H1 (cell line): ENCODE results near the gene AMN1. TPM values are rescaled to one million over a fixed set of nuclear protein-coding genes. Genes with fewer than 3 reads are reported as not detected.

Source experiments
- CTCF ChIA-PET: fragments of 300-600 bp; sonication (Branson Sonifier 250); formaldehyde crosslinking; loops from one replicate; lab custom pipeline; 2021; ENCODE audit not compliant: partially characterized antibody; lab: Charles Lee
- POLR2A ChIA-PET: fragments of 300-600 bp; sonication (Branson Sonifier 250); formaldehyde crosslinking; loops from one replicate; lab custom pipeline; 2021; ENCODE audit warnings: inconsistent platforms; ENCODE audit not compliant: partially characterized antibody; lab: Charles Lee
- DNase-seq, 2 experiments: peaks; one replicate each; pipeline versions ENCODE4 v3.0.0 to v3.0.0-alpha.2; 2010 to 2022; ENCODE audit warnings: low spot score in 2 of 2, low read depth in 1 of 2, mixed read lengths in 1 of 2
- FAIRE-seq: peaks from 2 replicates; lab custom pipeline; 2011; peaks lifted over from hg19 to GRCh38; lab: Jason Lieb, UNC
- H2AFZ ChIP-seq: 2 replicates; pipeline ENCODE4 v1.8.1; 2012; ENCODE audit warnings: low read length, inconsistent platforms
- H2AK5ac ChIP-seq: 2 replicates; pipeline ENCODE4 v1.6.1; 2013; ENCODE audit warnings: low read depth, low read length
- H2BK120ac ChIP-seq: replicated peaks from 2 replicates; pipeline ENCODE3; 2013; ENCODE audit warnings: low read depth, low read length, inconsistent platforms
- H2BK12ac ChIP-seq: 2 replicates; pipeline ENCODE4 v1.6.1; 2013; ENCODE audit warnings: low read depth, low read length
- H2BK15ac ChIP-seq: 2 replicates; pipeline ENCODE4 v1.6.1; 2013; ENCODE audit warnings: low read length
- H2BK20ac ChIP-seq: 2 replicates; pipeline ENCODE4 v1.6.1; 2013; ENCODE audit warnings: low read length
- H2BK5ac ChIP-seq: 2 replicates; pipeline ENCODE4 v1.6.1; 2013; ENCODE audit warnings: low read depth, low read length
- H3K14ac ChIP-seq: 2 replicates; pipeline ENCODE4 v1.6.1; 2013; ENCODE audit warnings: inconsistent platforms; ENCODE audit not compliant: insufficient read length
- H3K18ac ChIP-seq: 2 replicates; pipeline ENCODE4 v1.6.1; 2013; ENCODE audit warnings: low read length; ENCODE audit errors: extremely low read depth
- H3K23ac ChIP-seq: 2 replicates; pipeline ENCODE4 v1.6.1; 2013; ENCODE audit warnings: inconsistent platforms; ENCODE audit not compliant: insufficient read length
- H3K23me2 ChIP-seq: 2 replicates; pipeline ENCODE4 v1.6.1; 2013; ENCODE audit warnings: low read depth, low read length
- H3K27ac ChIP-seq: 2 replicates; pipeline ENCODE4 v1.6.1; 2011; ENCODE audit warnings: low read depth, low read length, inconsistent platforms
- H3K27me3 ChIP-seq, 4 experiments: replicated peaks in 1 of 4; 1 replicate in 1 of 4; 2 replicates in 3 of 4; pipeline versions ENCODE4 v1.6.1 to v1.8.1; 2011 to 2013; ENCODE audit warnings: low read length in 3 of 4, mild to moderate bottlenecking in 3 of 4, inconsistent platforms in 2 of 4, mixed read lengths in 2 of 4, moderate library complexity in 1 of 4; ENCODE audit not compliant: control insufficient read depth in 3 of 4, insufficient read depth in 3 of 4; ENCODE audit errors: extremely low read depth in 1 of 4
- H3K36me3 ChIP-seq, 4 experiments: 2 replicates each; pipeline versions ENCODE4 v1.6.1 to v1.8.1; 2011 to 2013; ENCODE audit warnings: mild to moderate bottlenecking in 4 of 4, low read length in 3 of 4, moderate library complexity in 2 of 4, control low read depth in 1 of 4, inconsistent platforms in 1 of 4; ENCODE audit not compliant: insufficient read depth in 4 of 4, control insufficient read depth in 2 of 4
- H3K4ac ChIP-seq: replicated peaks from 2 replicates; pipeline ENCODE3; 2013; ENCODE audit warnings: low read length, low read depth, mixed read lengths, inconsistent platforms; ENCODE audit not compliant: insufficient read length
- H3K4me1 ChIP-seq, 4 experiments: replicated peaks in 1 of 4; 1 replicate in 1 of 4; 2 replicates in 3 of 4; pipeline versions ENCODE4 v1.6.1 to v1.8.1; 2011 to 2013; ENCODE audit warnings: low read length in 3 of 4, inconsistent platforms in 2 of 4, mixed read lengths in 1 of 4; ENCODE audit not compliant: insufficient read depth in 4 of 4, control insufficient read depth in 3 of 4
- H3K4me2 ChIP-seq, 2 experiments: 2 replicates each; pipeline versions ENCODE4 v1.6.1 to v1.8.1; 2011 to 2013; ENCODE audit warnings: low read depth in 2 of 2, low read length in 2 of 2, control low read depth in 1 of 2, inconsistent platforms in 1 of 2, mild to moderate bottlenecking in 1 of 2; ENCODE audit not compliant: insufficient read depth in 1 of 2
- H3K4me3 ChIP-seq, 4 experiments: fragments of 200-600, 300-600 bp in 1 of 4; sonication (generic), shearing (Covaris generic), sonication (Bioruptor Twin) in 1 of 4; 2 replicates each; pipeline versions ENCODE4 v1.5.1 to v1.8.1; 2011 to 2016; ENCODE audit warnings: low read length in 4 of 4, low read depth in 3 of 4, control low read depth in 2 of 4, inconsistent platforms in 2 of 4, mild to moderate bottlenecking in 2 of 4, mixed read lengths in 1 of 4, moderate library complexity in 1 of 4; ENCODE audit not compliant: insufficient read depth in 2 of 4; ENCODE audit errors: extremely low read depth in 1 of 4
- H3K56ac ChIP-seq: replicated peaks from 2 replicates; pipeline ENCODE3; 2013; ENCODE audit warnings: low read depth, mild to moderate bottlenecking, mixed read lengths, low read length, inconsistent platforms; ENCODE audit not compliant: insufficient read length
- H3K79me1 ChIP-seq: 2 replicates; pipeline ENCODE4 v1.6.1; 2013; ENCODE audit warnings: low read depth, low read length, control low read depth
- H3K79me2 ChIP-seq, 2 experiments: 2 replicates each; pipeline versions ENCODE4 v1.6.1 to v1.8.1; 2012 to 2013; ENCODE audit warnings: low read length in 2 of 2, mild to moderate bottlenecking in 2 of 2, inconsistent platforms in 1 of 2; ENCODE audit not compliant: insufficient read depth in 2 of 2, control insufficient read depth in 1 of 2
- H3K9ac ChIP-seq, 4 experiments: replicated peaks in 1 of 4; 1 replicate in 1 of 4; 2 replicates in 3 of 4; pipeline versions ENCODE4 v1.6.1 to v1.8.1; 2011 to 2013; ENCODE audit warnings: low read depth in 3 of 4, low read length in 3 of 4, control low read depth in 2 of 4, mild to moderate bottlenecking in 2 of 4, moderate library complexity in 2 of 4, inconsistent platforms in 1 of 4; ENCODE audit errors: extremely low read depth in 1 of 4
- H3K9me3 ChIP-seq, 2 experiments: 2 replicates each; pipeline versions ENCODE4 v1.6.1 to v1.8.1; 2012 to 2013; ENCODE audit warnings: mild to moderate bottlenecking in 2 of 2, moderate library complexity in 2 of 2, control low read depth in 1 of 2, inconsistent platforms in 1 of 2, low read depth in 1 of 2, low read length in 1 of 2, mixed read lengths in 1 of 2; ENCODE audit not compliant: insufficient read depth in 2 of 2
- H4K20me1 ChIP-seq, 2 experiments: replicated peaks in 1 of 2; 2 replicates each; pipeline versions ENCODE3 to v1.8.1; 2011 to 2013; ENCODE audit warnings: inconsistent platforms in 2 of 2, low read length in 2 of 2, mild to moderate bottlenecking in 1 of 2; ENCODE audit not compliant: insufficient read depth in 2 of 2, control insufficient read depth in 1 of 2
- H4K5ac ChIP-seq: 2 replicates; pipeline ENCODE4 v1.6.1; 2013; ENCODE audit warnings: low read length, low read depth, mixed read lengths, inconsistent platforms; ENCODE audit not compliant: insufficient read length
- H4K8ac ChIP-seq: 2 replicates; pipeline ENCODE4 v1.8.0; 2013; ENCODE audit warnings: mild to moderate bottlenecking, moderate library complexity, low read length, inconsistent platforms; ENCODE audit not compliant: insufficient read depth; ENCODE audit errors: extremely low read depth
- H4K91ac ChIP-seq: replicated peaks from 2 replicates; pipeline ENCODE3; 2013; ENCODE audit warnings: low read length, mixed read lengths, inconsistent platforms; ENCODE audit not compliant: insufficient read length
- ASH2L ChIP-seq: fragments of 200-600, 300-600 bp; sonication (generic); IDR thresholded peaks from one replicate; pipeline ENCODE4 v1.7.1; 2017; ENCODE audit warnings: low read length
- CEBPB ChIP-seq: IDR thresholded peaks from 2 replicates; pipeline ENCODE4 v1.6.1; 2012; ENCODE audit warnings: low read depth, low read length
- CREB1 ChIP-seq: IDR thresholded peaks from 2 replicates; pipeline ENCODE4 v1.6.1; 2012; ENCODE audit warnings: inconsistent platforms
- GABPA ChIP-seq: IDR thresholded peaks from 2 replicates; pipeline ENCODE4 v1.6.1; 2011; ENCODE audit warnings: mild to moderate bottlenecking, low read length, moderate library complexity, borderline replicate concordance; ENCODE audit not compliant: insufficient read depth
- KDM1A ChIP-seq: fragments of 200-600, 300-600 bp; sonication (generic); IDR thresholded peaks from 2 replicates; pipeline ENCODE4 v1.7.1; 2016; ENCODE audit warnings: mild to moderate bottlenecking, low read length, borderline replicate concordance
- KDM4A ChIP-seq: IDR thresholded peaks from one replicate; pipeline ENCODE4 v1.7.1; 2012; ENCODE audit warnings: low read depth, mild to moderate bottlenecking, moderate library complexity, low read length, inconsistent platforms; ENCODE audit not compliant: severe bottlenecking
- MAFK ChIP-seq: IDR thresholded peaks from 2 replicates; pipeline ENCODE4 v1.6.1; 2012; ENCODE audit warnings: low read depth, mild to moderate bottlenecking, improper control_type of control experiment, low read length
- RBBP5 ChIP-seq: IDR thresholded peaks from 2 replicates; pipeline ENCODE4 v1.7.1; 2012; ENCODE audit warnings: low read depth, mild to moderate bottlenecking, inconsistent platforms, low read length, moderate library complexity, borderline replicate concordance
- RFX5 ChIP-seq: IDR thresholded peaks from 2 replicates; pipeline ENCODE4 v1.6.1; 2011; ENCODE audit warnings: low read depth, low read length, improper control_type of control experiment, borderline replicate concordance
- SIX5 ChIP-seq: IDR thresholded peaks from 2 replicates; pipeline ENCODE4 v1.6.1; 2011; ENCODE audit warnings: mild to moderate bottlenecking, low read depth, low read length
- SUZ12 ChIP-seq: fragments of 200-600 bp; sonication (generic); IDR thresholded peaks from 2 replicates; pipeline ENCODE4 v1.6.1; 2012; ENCODE audit warnings: mild to moderate bottlenecking, inconsistent platforms, low read length, moderate library complexity, mixed read lengths
- YY1 ChIP-seq: IDR thresholded peaks from 2 replicates; pipeline ENCODE4 v1.6.1; 2011; ENCODE audit warnings: low read depth, mild to moderate bottlenecking, low read length
- WGBS, 2 experiments: shearing (Covaris generic) in 1 of 2; methylation state at CpG; one replicate each; pipeline versions ENCODE4 v1.1.6 to v1.1.7; 2013 to 2015; ENCODE audit warnings: low lambda C conversion rate in 2 of 2, mixed read lengths in 2 of 2, inconsistent platforms in 1 of 2, low coverage in 1 of 2, missing lambda C conversion rate in 1 of 2; ENCODE audit not compliant: insufficient replicate concordance in 2 of 2, insufficient coverage in 1 of 2, insufficient read length in 1 of 2; ENCODE audit errors: extremely low coverage in 1 of 2, missing lambda C conversion rate in 1 of 2; 5-methylcytosine and 5-hydroxymethylcytosine counted together
- polyA plus RNA-seq, 7 experiments: library from polyadenylated mRNA; depleted of rRNA in 3 of 7; stranded (reverse) in 5 of 7; unstranded in 2 of 7; fragments of >200 nt in 5 of 7; fragments of 200-250 nt in 2 of 7; gene quantifications; 1 replicate in 5 of 7; 2 replicates in 1 of 7; 4 replicates in 1 of 7; pipeline versions ENCODE4 v1.2.1 to v1.2.3, GENCODE V29; 2011 to 2013; ENCODE audit warnings: missing spikeins in 2 of 7, mixed read lengths in 2 of 7
- total RNA-seq: library from RNA; stranded (reverse); fragmentation: NEBNext Ultra II Directional; extraction: Animal tissue kit (Norgen Biotek cat#: 25700); gene quantifications from 2 replicates; pipeline ENCODE4 v1.2.1, GENCODE V29; 2021

Gene AMN1
- total and polyA plus RNA-seq, 2 of the 8 experiments (the other 6 are each of a cell fraction or from before 2014, with no cell fraction given) = 7.5 to 13.8 TPM

- H2BK5ac ChIP-seq = no peak overlapping the region
- peaks cover 0 to 6% (median 0%) of the 10 kb centered on the region in 4 experiments; a peak in 2 of 8 replicates for H3K36me3 ChIP-seq
- H3K18ac ChIP-seq = no peak overlapping the region
- no peak overlapping the region for H3K14ac ChIP-seq
- H3K4me2 ChIP-seq = no peak overlapping the region
- no peak overlapping the region for H3K4ac ChIP-seq
- H3K4me3 ChIP-seq = no peak overlapping the region
- no peak overlapping the region for H4K91ac ChIP-seq
- H4K5ac ChIP-seq = no peak overlapping the region
- no peak overlapping the region for H3K23ac ChIP-seq
- 87% methylated on average over 2 of the region's 2 CpGs; no CpG with 5 or more reads in 1 of the 2 experiments for WGBS, 2 experiments
- H3K79me2 ChIP-seq = no peaks in the 10 kb centered on the region
- no peak overlapping the region for H3K27ac ChIP-seq
- H3K79me1 ChIP-seq = no peaks in the 10 kb centered on the region
- no peak overlapping the region for H2BK20ac ChIP-seq
- 0 out of 4 replicates have a peak, but pooled peaks cover 0 to 4% of the 10 kb centered on the region in 2 experiments for H3K9me3 ChIP-seq
- no peak overlapping the region for H4K8ac ChIP-seq
- H2BK12ac ChIP-seq = no peak overlapping the region
- ChIA-PET CTCF (no interaction called here), POLR2A (interaction anchor here (0.7 to 1.0 kb wide), 2 partner anchors 9 to 24 kb away, joined by 3 read pairs; partner anchors contain the start of gene AMN1)
- H3K27me3 ChIP-seq = no peaks in the 10 kb centered on the region
- no peak overlapping the region for H2BK120ac ChIP-seq
- H2AK5ac ChIP-seq = no peak overlapping the region
- DNase-seq (no peak), FAIRE-seq (no peak)
- no peak overlapping the region for H3K56ac ChIP-seq
- H3K4me1 ChIP-seq = no peaks in the 10 kb centered on the region
- H4K20me1 ChIP-seq = no peaks in the 10 kb centered on the region
- peaks cover 1% of the 10 kb centered on the region; the same call in 1 of the 2 replicates for H3K23me2 ChIP-seq
- H2AFZ ChIP-seq = no peak overlapping the region
- H3K9ac ChIP-seq = no peak overlapping the region
- no peak overlapping the region for H2BK15ac ChIP-seq
- TF ChIP-seq KDM4A (no peak), ASH2L (no peak), RFX5 (no peak), CEBPB (no peak), MAFK (no peak), SIX5 (no peak), SUZ12 (no peak), KDM1A (no peak), GABPA (no peak), CREB1 (no peak), YY1 (no peak), RBBP5 (no peak)
Measured at GRCh38 chr12:31705621-31706020, 23.2 kb downstream of the AMN1 start.
